HG03066 (cell line): ENCODE results near the gene PSMD1.
A peak's percentile ranks its signal among the peaks of the same experiment; 100 is the strongest.
"Not testable (repeated sequence)": the region's sequence is repeated elsewhere in the genome, so short reads cannot be mapped to it uniquely, and the experiment has no call there.

Experiments used
- ATAC-seq: cut with Tn5 transposase; IDR thresholded peaks from one replicate; pipeline ENCODE4 v1.9.1; 2021; ENCODE audit warnings: low read depth; ENCODE audit not compliant: unreplicated experiment

The PSMD1 gene

DNA sequence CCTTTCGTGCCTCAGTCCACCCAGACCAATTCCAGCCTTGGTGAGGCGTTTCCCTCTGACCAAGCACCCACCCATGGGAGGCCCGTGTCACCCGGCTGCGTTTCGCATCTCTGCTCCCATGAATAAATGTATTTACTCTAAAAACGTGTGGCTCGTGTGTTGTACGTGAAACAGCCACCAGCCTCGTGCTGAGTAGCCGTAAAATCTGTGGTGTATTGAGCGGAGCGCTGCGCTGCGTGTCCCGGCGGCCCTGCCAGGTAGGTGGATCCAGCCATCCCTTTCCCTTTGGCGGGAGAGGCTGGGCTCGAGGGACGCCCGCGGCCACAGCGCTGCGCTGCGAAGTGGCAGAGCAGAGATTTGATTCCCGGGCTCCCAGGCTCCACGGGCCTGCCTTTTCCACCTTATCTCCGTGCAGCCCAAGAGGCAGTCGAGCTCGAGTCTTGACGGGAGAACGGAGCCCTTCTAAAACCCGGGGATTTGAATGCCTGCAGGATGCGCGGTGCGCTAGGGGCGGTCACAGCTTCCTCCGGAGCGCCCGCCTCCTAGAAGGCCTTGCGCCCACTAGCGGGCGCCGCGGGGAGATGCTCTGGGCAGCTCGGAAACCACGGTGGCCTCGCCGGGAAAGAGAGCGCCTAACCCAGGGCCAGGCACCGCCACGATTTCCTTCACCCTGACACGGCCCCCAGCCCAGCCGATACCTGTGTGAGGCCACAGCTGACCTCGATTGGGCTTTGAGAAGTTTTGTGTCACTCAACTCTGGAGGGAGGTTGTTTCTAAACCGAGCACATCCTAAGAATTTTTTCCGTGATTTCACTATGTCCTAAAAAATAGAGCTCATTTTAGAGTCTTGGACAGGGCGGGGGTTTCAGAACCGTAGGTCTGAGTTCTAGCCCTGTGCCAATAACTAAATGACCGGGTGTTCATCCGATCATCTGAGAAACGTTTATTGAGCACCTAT, 3.9 kb upstream of the PSMD1 start:
- peak; percentile 54 for ATAC-seq

DNA sequence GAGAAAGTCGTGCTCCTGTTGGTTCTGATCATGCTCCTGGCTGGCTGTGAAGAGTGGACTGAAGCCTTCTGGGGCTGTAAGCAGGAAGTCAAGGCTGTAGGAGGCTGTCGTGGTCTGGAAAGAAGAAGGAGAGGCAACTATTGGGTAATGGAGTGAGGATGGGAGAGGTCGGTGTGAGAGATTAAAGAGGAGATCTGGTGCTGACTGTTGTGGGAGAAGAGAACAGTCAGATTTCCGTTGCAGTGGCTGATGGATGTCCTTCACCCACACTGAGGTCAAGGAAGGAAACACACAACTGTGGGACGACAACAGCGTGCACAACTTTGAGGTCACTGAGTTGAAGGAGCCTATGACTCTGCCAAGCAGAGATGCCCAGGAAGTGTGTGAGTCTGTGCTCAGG, 2.8 kb upstream of the PSMD1 start:
- ATAC-seq = no peak

DNA sequence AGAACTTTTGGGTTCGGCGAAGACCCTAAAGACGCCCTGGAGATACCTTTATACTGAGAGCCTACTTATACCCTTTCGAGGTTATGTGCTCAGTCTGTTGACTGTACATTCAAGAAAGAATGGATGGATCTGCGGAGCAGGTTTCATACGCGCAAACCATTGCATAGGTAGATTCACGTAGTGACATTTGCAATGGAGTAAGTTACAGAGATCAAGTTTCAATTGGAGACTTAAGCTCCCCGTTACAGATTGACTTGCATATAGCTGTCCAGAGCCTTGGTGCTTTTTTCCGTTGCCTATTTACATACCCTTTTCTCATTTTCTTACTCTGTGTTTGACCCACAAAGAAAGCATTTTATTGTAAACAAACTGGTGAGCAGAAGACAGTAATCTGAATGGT, 923 bp downstream of the PSMD1 start:
- ATAC-seq = no peak

DNA sequence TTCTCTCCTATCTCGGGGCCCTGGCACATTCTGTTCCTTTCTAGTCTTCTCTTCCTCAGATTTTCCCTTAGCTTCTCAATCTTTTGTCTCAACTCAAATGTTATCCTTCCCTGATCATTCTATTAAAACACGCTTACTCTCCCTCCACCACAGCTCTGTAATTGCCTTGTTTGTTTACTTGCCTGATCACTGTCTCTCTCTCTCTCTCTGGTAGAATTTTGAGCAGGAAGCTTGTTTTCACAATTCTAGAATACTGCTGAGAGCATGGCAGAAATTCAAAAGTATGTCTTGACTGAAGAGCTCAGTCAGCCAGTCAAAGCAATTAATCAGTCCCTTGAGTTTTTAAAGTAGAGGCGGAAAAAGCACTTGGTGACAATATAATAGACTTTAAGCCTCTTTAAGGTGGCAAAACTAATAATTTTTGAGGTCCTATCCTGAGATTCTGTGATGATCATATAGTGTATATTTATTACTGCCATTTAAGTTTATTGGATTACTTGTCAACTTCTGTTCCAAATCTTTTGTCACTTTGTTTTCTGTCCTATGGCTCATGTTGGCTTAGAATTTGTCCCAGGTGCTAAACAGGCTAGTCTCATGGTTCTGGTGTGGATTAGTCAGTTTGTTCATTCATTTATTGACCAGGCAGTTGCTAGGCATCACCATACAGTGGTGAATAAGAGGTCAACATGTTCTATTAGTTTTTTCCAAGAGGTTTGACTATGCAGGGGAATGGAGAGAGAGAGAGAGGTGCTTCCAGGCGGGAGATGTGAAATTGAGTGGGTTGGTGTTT, 2.3 kb downstream of the PSMD1 start:
- no peak for ATAC-seq

DNA sequence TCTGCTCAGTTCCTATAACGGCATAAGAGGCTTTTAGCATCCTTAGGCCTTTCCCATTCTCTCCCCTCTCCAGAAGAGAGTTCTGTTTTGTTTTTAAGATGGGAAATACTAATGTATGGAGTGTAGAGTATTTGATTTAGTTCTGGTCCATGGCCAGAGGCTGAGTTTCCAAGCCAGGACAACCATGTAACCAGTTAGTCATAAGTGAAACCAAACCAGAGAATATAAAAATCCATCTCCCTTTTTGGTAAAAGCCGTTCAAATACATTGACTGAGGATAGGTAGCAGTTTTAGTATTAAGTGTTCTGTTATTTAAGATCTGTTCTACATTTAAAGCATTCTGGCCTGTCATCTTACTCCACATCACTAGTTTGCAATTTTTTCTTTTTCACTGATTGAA, 3.1 kb downstream of the PSMD1 start:
- ATAC-seq = no peak

DNA sequence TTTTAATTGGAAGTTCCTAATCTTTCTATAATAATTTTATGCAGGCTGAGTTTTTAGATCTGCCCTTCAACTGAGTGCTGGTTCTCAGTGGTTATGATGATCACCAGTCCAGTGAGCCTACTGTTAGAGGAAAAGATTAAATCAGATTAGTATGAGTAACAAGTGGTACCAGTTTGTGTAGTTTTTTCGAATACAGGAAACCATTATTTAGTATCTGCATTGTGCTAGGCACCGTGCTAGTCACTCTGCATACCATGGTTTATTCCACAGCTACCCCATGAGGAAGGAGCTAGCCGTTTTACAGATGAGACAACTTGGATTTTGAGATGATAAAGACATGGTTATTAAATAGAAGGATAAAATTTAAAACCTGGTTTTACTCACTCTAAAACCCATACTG, 6.1 kb downstream of the PSMD1 start:
- ATAC-seq = no peak

DNA sequence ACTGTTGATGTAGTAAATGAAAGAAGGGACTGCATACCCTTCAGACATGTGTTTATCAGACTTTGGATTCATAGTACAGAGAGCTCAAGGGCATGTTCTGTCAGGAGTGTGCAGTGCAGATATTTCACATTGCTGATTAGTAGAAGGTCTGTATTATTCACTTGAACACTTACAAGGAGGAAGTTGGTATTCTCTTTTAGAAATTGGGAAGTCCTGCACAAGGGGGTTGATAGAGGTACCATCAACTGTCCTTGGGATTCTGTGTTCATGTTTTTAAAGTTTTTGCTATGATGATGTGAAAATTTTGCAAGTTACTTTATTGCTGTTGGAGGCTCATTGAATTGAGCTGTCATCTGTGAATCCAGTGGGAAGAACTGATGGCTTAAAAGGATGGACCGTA, 6.7 kb downstream of the PSMD1 start:
- no peak for ATAC-seq

DNA sequence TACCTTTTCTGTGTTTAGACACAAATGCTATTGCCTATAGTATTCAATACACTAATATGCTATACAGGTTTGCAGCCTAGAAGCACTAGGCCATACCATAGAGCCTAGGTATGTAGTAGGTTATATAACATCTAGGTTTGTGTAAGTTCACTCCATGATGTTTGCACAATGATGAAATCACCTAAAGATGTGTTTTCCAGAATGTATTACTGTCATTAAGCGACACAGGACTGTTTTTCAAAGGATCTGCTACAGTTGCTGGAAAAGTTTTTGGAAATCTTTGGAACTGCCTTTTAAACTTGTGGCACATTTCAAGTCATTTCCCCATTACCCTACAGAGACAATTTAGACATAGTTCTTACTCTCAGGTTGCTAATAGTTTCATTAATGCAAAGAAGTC, 9.3 kb downstream of the PSMD1 start:
- no peak for ATAC-seq

DNA sequence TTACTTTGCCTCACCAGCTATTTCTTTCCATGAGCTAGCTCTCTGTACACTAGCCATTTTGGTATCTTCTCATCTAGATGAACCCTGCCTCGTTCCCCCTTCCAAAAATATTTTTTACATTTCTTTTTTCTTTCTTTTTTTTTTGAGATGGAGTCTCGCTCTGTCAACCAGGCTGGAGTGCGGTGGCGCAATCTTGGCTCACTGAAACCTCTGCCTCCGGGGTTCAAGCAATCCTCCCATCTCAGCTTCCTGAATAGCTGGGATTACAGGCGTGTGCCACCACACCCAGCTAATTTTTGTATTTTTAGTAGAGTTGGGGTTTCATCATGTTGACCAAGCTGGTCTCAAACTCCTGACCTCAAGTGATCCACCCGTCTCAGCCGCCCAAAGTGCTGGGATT, 10.9 kb downstream of the PSMD1 start:
- ATAC-seq = not testable (repeated sequence)

DNA sequence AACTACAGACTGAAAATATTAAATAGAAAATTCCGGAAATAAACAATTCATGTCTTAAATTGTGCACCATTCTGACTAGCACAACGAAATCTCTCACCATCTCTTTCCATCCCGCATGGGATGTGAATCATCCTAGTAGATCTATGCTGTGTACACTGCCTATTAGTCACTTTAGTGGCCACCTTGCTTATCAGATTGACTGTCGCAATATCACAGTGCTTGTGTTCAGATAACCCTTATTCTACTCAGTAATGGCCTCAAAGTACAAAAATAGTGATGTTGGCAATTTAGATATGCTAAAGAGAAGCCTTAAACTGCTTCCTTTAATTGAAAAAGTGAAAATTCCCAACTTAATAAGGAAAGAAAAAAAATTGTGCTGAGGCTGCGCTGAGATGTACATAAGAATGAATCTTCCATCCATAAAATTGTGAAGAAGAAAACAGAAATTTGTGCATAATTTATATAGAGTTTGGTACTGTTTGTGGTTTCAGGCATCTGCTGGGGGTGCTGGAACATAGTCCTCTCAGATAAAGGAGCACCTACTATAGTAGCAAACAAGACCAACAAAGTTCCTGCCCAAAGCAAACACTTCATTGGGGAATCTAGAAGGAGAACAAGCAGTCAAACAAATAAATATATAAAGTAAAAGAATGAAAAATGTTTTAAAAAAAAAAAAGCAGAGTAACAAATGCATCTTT, 12.0 kb downstream of the PSMD1 start:
- no peak for ATAC-seq

DNA sequence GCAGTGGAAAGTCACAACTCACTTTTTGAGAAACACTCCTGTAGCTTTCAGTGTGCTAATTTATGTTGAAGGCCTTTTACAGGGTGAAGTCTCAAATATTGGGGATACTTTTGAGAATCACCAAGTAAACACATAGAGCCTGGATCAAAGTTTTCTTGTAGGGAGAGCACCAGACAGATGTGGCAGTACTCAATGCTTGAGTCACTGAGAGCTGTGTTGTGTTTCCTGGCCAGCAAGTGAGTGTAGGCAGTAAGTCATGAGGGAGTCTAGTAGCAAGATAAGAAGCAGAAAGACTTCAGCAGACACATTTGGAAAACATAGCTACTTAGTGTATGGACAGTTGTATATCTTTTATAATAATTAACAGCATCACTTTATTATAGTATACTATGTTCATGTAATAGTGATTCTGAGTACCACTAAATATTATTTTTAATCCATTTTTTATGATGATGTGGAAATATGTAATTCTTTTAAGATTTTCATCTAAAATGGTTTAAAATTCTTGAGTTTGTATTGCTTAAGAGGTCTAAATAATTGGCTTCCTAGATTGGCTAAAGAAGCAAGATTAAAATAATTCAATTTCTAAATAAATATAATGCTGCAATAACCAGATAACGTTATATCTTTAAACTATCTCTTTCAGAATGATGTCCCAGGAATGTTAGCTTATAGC, 12.8 kb downstream of the PSMD1 start:
- ATAC-seq = no peak

DNA sequence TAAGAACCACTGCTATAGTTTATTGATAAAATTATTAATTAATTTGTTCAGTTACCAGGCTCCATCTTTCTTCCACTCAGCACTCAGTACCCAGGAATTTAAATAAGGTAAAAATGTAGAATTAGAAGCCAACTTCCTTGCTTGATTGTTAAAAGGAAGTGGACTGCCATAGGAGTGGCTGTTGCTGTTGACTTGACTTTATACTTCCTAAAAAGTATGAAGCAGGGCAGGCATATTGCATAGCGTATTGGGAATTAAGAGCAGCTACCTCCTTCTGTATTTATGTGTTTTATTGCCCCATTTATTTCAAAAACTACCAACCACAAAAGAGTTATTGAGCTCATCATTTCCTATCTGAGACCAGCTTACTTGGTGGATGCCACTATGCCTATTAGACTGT, 27.9 kb downstream of the PSMD1 start:
- no peak for ATAC-seq

DNA sequence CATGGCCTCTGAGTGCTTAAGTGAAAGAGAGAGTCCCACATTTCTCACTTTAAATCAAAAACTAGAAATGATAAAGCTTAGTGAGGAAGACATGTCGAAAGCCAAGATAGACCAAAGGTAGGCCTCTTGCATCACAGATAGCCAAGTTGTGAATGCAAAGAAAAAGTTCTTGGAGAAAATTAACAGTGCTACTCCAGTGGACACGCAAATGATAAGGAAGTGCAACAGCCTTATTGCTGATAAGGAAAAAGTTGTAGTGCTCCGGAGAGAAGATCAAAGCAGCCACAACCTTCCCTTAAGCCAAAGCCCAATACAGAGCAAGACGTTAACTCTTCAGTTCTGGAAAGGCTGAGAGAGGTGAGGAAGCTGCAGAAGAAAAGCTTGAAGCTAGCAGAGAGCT, 32.1 kb downstream of the PSMD1 start:
- ATAC-seq = no peak

DNA sequence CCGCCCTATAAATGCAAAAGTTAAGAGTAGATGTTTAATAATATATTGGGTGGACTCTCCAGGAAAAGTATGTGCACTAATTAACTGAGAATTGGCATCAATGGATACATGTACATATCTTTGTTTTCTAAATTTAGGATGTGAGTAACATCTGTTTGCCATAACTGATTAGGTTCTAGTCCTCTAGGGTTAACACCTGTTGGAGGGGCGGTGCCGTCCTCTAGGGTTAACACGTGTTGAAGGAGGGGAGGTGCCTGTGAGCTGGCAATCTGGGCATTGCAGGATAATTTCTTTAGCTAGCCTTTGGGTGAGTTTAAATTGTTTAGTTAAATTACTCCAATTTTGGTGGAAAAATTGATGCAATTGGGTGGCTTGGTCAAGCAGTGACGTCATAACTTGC, 37.3 kb downstream of the PSMD1 start:
- no peak for ATAC-seq

DNA sequence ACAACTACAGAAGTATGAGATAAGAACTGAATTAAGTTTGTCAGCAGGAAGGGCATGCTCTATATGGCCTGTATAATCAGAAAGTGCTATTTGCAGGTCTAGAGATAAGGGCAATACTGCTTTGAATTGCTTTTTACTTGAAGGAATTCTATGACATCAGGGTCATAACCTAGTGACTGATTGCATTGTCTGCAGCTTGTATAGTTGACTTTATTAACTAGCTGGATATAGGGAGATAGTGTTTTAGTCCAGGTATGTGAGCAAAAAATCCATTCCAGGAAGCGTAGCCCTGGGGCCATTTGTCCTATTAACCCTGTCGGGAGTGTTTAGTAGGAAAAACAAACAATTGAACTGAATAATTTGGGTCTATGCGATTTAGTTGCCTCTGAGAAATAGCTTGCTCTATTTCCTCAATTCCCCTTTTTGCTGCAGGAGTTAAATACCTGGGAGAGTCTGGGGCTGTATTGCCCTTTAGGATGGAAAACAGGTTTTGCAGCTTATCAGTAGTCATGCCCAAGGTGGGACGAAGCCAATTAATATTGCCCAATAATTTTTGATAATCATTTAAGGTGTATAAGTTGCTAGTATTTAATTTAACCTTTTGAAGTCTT, 38.2 kb downstream of the PSMD1 start:
- ATAC-seq = no peak

DNA sequence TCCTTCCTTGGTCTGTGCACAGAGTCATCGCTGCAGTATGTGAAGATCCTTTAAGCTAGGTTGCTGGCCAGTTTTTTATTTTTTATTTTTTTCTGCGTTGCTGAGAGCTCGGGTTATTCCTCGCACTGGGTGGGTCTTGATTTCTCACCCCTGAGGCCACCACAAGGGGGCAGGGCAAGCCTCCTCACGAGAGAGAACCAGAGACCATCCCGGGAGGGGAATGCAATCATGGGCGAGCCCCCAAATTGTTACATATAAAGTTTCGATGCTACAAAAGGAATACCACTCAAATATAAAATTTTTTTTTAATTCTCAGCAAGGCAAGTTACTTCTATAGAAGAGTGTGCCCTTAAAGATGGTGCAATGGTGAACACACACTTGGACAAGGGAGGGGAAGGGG, 43.3 kb downstream of the PSMD1 start:
- ATAC-seq = no peak

DNA sequence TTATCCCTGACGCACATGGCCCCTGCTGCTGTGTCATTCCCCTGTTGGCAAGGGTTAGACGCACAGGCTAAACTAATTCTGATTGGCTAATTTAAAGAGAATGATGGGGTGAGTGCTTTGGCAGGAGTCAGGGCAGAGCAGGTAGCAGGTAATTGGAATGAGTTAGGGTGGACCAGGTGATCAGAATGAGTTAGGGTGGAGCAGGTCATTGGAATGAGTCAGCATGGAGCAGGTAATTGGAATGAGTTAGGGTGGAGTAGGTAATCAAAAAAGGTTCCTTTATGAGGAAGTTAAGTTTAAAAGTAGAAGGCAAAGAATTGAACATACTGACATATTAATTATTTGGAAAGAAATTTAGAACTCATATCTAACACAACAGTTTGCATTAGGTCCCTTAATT, 43.7 kb downstream of the PSMD1 start:
- ATAC-seq = not testable (repeated sequence)

DNA sequence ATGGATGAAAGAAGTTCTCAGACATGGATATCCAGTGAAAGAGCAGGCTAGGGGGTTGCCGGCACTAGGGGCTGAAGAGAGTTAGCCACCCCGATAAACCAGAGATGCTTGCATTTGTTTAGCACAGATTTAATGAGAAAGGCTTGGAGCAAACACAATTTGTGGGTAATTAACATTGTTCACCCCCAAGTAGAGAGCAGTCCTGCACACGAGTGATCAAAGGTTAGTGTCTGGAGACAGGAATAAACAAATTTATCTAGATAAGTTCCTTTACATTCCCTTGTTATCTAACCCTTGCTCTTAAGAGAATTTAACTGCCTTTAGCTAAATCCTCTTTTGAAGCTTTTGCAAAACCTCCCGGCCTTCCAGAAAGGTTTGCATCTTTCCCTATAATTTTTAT, 44.3 kb downstream of the PSMD1 start:
- no peak for ATAC-seq

DNA sequence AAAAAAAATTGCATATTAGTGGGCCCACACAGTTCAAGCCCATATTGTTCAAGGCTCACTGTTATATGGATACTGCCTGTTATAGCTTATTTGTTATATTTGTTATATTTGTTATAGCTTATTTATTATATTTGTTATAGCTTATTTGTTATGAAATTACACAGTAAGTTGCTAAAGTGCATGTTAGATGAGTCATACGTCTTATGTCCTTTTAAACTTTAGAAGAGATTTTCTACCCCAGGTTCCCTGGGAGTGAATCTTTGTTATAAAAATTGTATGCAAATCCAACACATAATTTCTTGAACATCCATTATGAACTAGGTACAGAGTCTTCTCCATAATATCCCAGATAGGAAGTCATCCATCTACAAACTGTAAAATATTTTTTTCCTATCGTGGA, 46.1 kb downstream of the PSMD1 start:
- no peak for ATAC-seq

DNA sequence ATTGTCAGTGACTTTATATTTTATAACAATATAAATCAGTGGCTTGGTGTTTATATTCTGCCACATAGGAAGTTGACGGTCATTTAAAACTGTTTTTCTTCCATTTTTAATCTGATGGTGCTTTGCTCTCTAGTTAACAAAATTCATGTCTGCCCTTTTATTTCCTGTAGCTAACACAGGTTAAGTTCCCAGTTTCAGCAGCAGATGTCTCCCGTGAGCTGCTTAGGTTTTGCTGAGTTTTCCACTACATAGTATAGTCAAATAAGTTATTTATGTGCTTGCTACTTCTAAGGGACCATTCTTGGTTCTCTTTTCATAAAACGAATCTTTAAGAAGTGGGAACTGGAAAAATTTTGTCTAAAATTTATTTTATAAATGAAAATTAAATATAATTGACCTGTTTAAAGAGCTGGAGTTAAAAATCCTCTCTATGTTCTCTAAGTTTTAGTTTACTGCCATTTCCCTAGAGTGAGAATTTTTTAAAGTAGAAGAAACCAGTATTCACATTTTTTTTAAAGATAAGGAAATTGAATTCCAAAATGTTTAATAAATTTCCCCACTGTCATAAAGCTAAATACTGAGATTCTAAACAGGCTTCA, 47.5 kb downstream of the PSMD1 start:
- no peak for ATAC-seq
